ENCODE measurements around the gene SCARB1.

Gene SCARB1

GRCh38 chr12:124832856-124833255 is 30.8 kb downstream of the SCARB1 start:
- no peak for TF ChIP-seq CTCF (IDR thresholded peaks at IDR 0.05; ENCODE audit: control insufficient read depth, insufficient read depth, low read depth, low read length, missing control alignments)
- DNase-seq (ENCODE audit: low read depth) = no peak
- H3K4me3 ChIP-seq (ENCODE audit: control insufficient read depth, low read depth, low read length) = no peak overlapping the region

- no peak for DNase-seq (ENCODE audit: low read depth)
- TF ChIP-seq CTCF (IDR thresholded peaks at IDR 0.05; ENCODE audit: control insufficient read depth, insufficient read depth, low read depth, low read length, missing control alignments) = no peak
- H3K4me3 ChIP-seq (ENCODE audit: control insufficient read depth, low read depth, low read length) = no peak overlapping the region
Observed at GRCh38 chr12:124831590-124831989, 32.1 kb downstream of the SCARB1 start.

GRCh38 chr12:124830306-124830705 is 33.4 kb downstream of the SCARB1 start:
- no peak for DNase-seq (ENCODE audit: low read depth)
- TF ChIP-seq CTCF (IDR thresholded peaks at IDR 0.05; ENCODE audit: control insufficient read depth, insufficient read depth, low read depth, low read length, missing control alignments) = no peak
- H3K4me3 ChIP-seq (ENCODE audit: control insufficient read depth, low read depth, low read length) = no peak overlapping the region

- DNase-seq (ENCODE audit: low read depth) = no peak
- no peak for TF ChIP-seq CTCF (IDR thresholded peaks at IDR 0.05; ENCODE audit: control insufficient read depth, insufficient read depth, low read depth, low read length, missing control alignments)
- H3K4me3 ChIP-seq (ENCODE audit: control insufficient read depth, low read depth, low read length) = no peak overlapping the region
Observed at GRCh38 chr12:124829708-124830304, 33.9 kb downstream of the SCARB1 start.

GRCh38 chr12:124829008-124829707 is 34.5 kb downstream of the SCARB1 start:
- no peak for TF ChIP-seq CTCF (IDR thresholded peaks at IDR 0.05; ENCODE audit: control insufficient read depth, insufficient read depth, low read depth, low read length, missing control alignments)
- peak; percentile 76 for DNase-seq (ENCODE audit: low read depth)
- no peak overlapping the region for H3K4me3 ChIP-seq (ENCODE audit: control insufficient read depth, low read depth, low read length)

- no peak for DNase-seq (ENCODE audit: low read depth)
- H3K4me3 ChIP-seq (ENCODE audit: control insufficient read depth, low read depth, low read length) = no peak overlapping the region
- no peak for TF ChIP-seq CTCF (IDR thresholded peaks at IDR 0.05; ENCODE audit: control insufficient read depth, insufficient read depth, low read depth, low read length, missing control alignments)
Observed at GRCh38 chr12:124828264-124829007, 35.2 kb downstream of the SCARB1 start.
